Measurements from ENCODE around the gene KLF8.

- TF ChIP-seq EZH2 (IDR thresholded peaks at IDR 0.05; ENCODE audit: borderline replicate concordance) (no peak), CTCF (IDR thresholded peaks at IDR 0.05; ENCODE audit: poor library complexity) (no peak)
These were observed 52.1 kb downstream of the KLF8 start for GRCh38 chrX:56284269-56284668.
